ENCODE data around the gene CEP55. TPM values are rescaled to one million over a fixed set of nuclear protein-coding genes. Genes with fewer than 3 reads are reported as not detected.

The CEP55 gene
- total RNA-seq, 1 experiment from 2014 or later, result 68.5 TPM

GRCh38 chr10:93473161-93473560, 23.3 kb upstream of the CEP55 start:
- no TSS peak for BruUV-seq (replicated peaks)
- ChIA-PET CTCF (no interaction called here), POLR2A (ENCODE audit: low non-redundant PET) (no interaction called here)
- Histone ChIP-seq H3K9me3 (ENCODE audit: low read depth, low read length, poor library complexity, severe bottlenecking) (no peaks in the 10 kb centered on the region), H3K36me3 (ENCODE audit: insufficient read depth, low read length, poor library complexity, severe bottlenecking) (no peaks in the 10 kb centered on the region), H3K4me1 (ENCODE audit: insufficient read depth, low read length, poor library complexity, severe bottlenecking) (peaks cover 6% of the 10 kb centered on the region), H3K27ac (ENCODE audit: low read depth, low read length, poor library complexity, severe bottlenecking) (no peak overlapping the region), H3K4me3 (ENCODE audit: low read depth, low read length, poor library complexity, severe bottlenecking) (no peak overlapping the region), H3K27me3 (replicated peaks; ENCODE audit: insufficient read depth, low read depth, low read length, poor library complexity) (no peaks in the 10 kb centered on the region)
- intact Hi-C loops (cut with micrococcal nuclease; ENCODE audit: unreplicated experiment), result no loop called here
- TF ChIP-seq EZH2 (IDR thresholded peaks at IDR 0.05; ENCODE audit: borderline replicate concordance, low read depth, low read length, poor library complexity, severe bottlenecking) (no peak), CTCF (conservative IDR thresholded peaks at IDR 0.05; ENCODE audit: low read depth, low read length) (no peak)
- no peak for DNase-seq (ENCODE audit: low spot score)

GRCh38 chr10:93473804-93474472, 22.5 kb upstream of the CEP55 start:
- intact Hi-C loops (cut with micrococcal nuclease; ENCODE audit: unreplicated experiment), result no loop called here
- ChIA-PET CTCF (no interaction called here), POLR2A (ENCODE audit: low non-redundant PET) (no interaction called here)
- H3K36me3 ChIP-seq (ENCODE audit: insufficient read depth, low read length, poor library complexity, severe bottlenecking), result no peaks in the 10 kb centered on the region
- H3K27ac ChIP-seq (ENCODE audit: low read depth, low read length, poor library complexity, severe bottlenecking), result no peak overlapping the region
- H3K4me3 ChIP-seq (ENCODE audit: low read depth, low read length, poor library complexity, severe bottlenecking), result no peak overlapping the region
- peaks cover 6% of the 10 kb centered on the region for H3K4me1 ChIP-seq (ENCODE audit: insufficient read depth, low read length, poor library complexity, severe bottlenecking)
- TF ChIP-seq EZH2 (IDR thresholded peaks at IDR 0.05; ENCODE audit: borderline replicate concordance, low read depth, low read length, poor library complexity, severe bottlenecking) (no peak), CTCF (conservative IDR thresholded peaks at IDR 0.05; ENCODE audit: low read depth, low read length) (no peak)
- no TSS peak for BruUV-seq (replicated peaks)
- no peak for DNase-seq (ENCODE audit: low spot score)
- no peaks in the 10 kb centered on the region for H3K27me3 ChIP-seq (replicated peaks; ENCODE audit: insufficient read depth, low read depth, low read length, poor library complexity)
- H3K9me3 ChIP-seq (ENCODE audit: low read depth, low read length, poor library complexity, severe bottlenecking), result no peaks in the 10 kb centered on the region

- Histone ChIP-seq H3K4me1 (ENCODE audit: insufficient read depth, low read length, poor library complexity, severe bottlenecking) (peaks cover 6% of the 10 kb centered on the region), H3K27me3 (replicated peaks; ENCODE audit: insufficient read depth, low read depth, low read length, poor library complexity) (no peaks in the 10 kb centered on the region), H3K36me3 (ENCODE audit: insufficient read depth, low read length, poor library complexity, severe bottlenecking) (no peaks in the 10 kb centered on the region), H3K27ac (ENCODE audit: low read depth, low read length, poor library complexity, severe bottlenecking) (no peak overlapping the region), H3K9me3 (ENCODE audit: low read depth, low read length, poor library complexity, severe bottlenecking) (no peaks in the 10 kb centered on the region), H3K4me3 (ENCODE audit: low read depth, low read length, poor library complexity, severe bottlenecking) (no peak overlapping the region)
- no TSS peak for BruUV-seq (replicated peaks)
- POLR2A ChIA-PET (ENCODE audit: low non-redundant PET), result no interaction called here
- no peak for DNase-seq (ENCODE audit: low spot score)
- CTCF ChIA-PET, result no interaction called here
- intact Hi-C loops (cut with micrococcal nuclease; ENCODE audit: unreplicated experiment), result no loop called here
- TF ChIP-seq EZH2 (IDR thresholded peaks at IDR 0.05; ENCODE audit: borderline replicate concordance, low read depth, low read length, poor library complexity, severe bottlenecking) (no peak), CTCF (conservative IDR thresholded peaks at IDR 0.05; ENCODE audit: low read depth, low read length) (no peak)
Measured at GRCh38 chr10:93475227-93475626, 21.2 kb upstream of the CEP55 start.
